Activated T-helper 1 cell treated with anti-CD3 and anti-CD28 coated beads, Interleukin-12 subunit alpha, Interleukin-12 subunit beta, Interleukin-2, Interleukin-4 antibody, amounts not matched to agents 30 ng/mL and 10 ng/mL and 1 ng/mL, durations not matched to agents 14 hours and 24 hours and 36 hours (primary cell): ENCODE measurements around the gene GRIA2. TPM values are rescaled to one million over a fixed set of nuclear protein-coding genes. Genes with fewer than 3 reads are reported as not detected.
A peak's percentile ranks its signal among the peaks of the same experiment; 100 is the strongest.
"Not testable (repeated sequence)": the region's sequence is repeated elsewhere in the genome, so short reads cannot be mapped to it uniquely, and the experiment has no call there.

ENCODE experiments used
- DNase-seq: peaks from one replicate; pipeline ENCODE4 v3.0.0; 2021; ENCODE audit warnings: low spot score
- H3K27ac Mint-ChIP-seq: one replicate; pipeline ENCODE4 v1.8.0; 2021; ENCODE audit warnings: mild to moderate bottlenecking, mixed read lengths
- H3K27me3 Mint-ChIP-seq: one replicate; pipeline ENCODE4 v1.8.0; 2022; ENCODE audit warnings: mild to moderate bottlenecking, moderate library complexity, mixed read lengths; ENCODE audit not compliant: insufficient read depth
- H3K36me3 Mint-ChIP-seq: one replicate; pipeline ENCODE4 v1.8.0; 2021; ENCODE audit warnings: low read depth, mixed read lengths
- H3K4me1 Mint-ChIP-seq: one replicate; pipeline ENCODE4 v1.8.0; 2021; ENCODE audit warnings: low read depth, mixed read lengths
- H3K4me3 Mint-ChIP-seq: one replicate; pipeline ENCODE4 v1.8.0; 2021; ENCODE audit warnings: mild to moderate bottlenecking, moderate library complexity, mixed read lengths
- H3K9me3 Mint-ChIP-seq: one replicate; pipeline ENCODE4 v1.8.0; 2021; ENCODE audit warnings: mixed read lengths
- intact Hi-C: fragments of 100-400 bp; cut with micrococcal nuclease; formaldehyde crosslinking; loops from one replicate; pipeline ENCODE4 v1.15.1; 2024
- total RNA-seq: library from RNA; stranded (reverse); gene quantifications from 2 replicates; pipeline ENCODE4 v1.2.3, GENCODE V29; 2022

Gene GRIA2
- total RNA-seq: not detected in 2 replicates

- no peak for DNase-seq
Measured at GRCh38 chr4:157220371-157220881, at the start of gene GRIA2. TSS of gene GRIA2 (plus strand) at chr4:157220728. CDS start at chr4:157221043, 315 bp downstream.

GRCh38 chr4:157172011-157172410, 48.5 kb upstream of the GRIA2 start:
- Mint-ChIP-seq H3K36me3 (no peaks in the 10 kb centered on the region), H3K4me1 (no peaks in the 10 kb centered on the region), H3K27me3 (no peaks in the 10 kb centered on the region), H3K27ac (no peak overlapping the region), H3K9me3 (no peaks in the 10 kb centered on the region), H3K4me3 (no peak overlapping the region)
- no peak for DNase-seq
- intact Hi-C loops: no loop called here

More at GRCh38 chr4:157220371-157220881, at the start of gene GRIA2:
- intact Hi-C loops: loop anchor here (1.0 kb wide), 1 partner anchor 30 kb away; no protein-coding TSS in a partner anchor
- no peaks in the 10 kb centered on the region for H3K9me3 Mint-ChIP-seq
- H3K27me3 Mint-ChIP-seq: peaks cover 22% of the 10 kb centered on the region
- no peak within 1 kb of the TSS for H3K4me3 Mint-ChIP-seq
- no peak within 1 kb of the TSS for H3K27ac Mint-ChIP-seq
- H3K36me3 Mint-ChIP-seq: peaks cover 3% of the 10 kb centered on the region
- H3K4me1 Mint-ChIP-seq: no peaks in the 10 kb centered on the region

DNA sequence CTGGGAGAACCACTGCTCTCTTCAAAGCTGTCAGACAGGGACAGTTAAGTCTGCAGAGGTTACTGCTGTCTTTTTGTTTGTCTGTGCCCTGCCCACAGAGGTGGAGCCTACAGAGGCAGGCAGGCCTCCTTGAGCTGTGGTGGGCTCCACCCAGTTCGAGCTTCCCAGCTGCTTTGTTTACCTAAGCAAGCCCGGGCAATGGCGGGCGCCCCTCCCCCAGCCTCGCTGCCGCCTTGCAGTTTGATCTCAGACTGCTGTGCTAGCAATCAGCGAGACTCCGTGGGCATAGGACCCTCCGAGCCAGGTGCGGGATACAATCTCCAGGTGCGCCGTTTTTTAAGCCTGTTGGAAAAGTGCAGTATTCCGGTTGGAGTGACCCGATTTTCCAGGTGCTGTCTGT, 40.3 kb upstream of the GRIA2 start:
- H3K9me3 Mint-ChIP-seq, intact Hi-C loops, H3K4me1 Mint-ChIP-seq, H3K27ac Mint-ChIP-seq, H3K36me3 Mint-ChIP-seq, H3K4me3 Mint-ChIP-seq, H3K27me3 Mint-ChIP-seq, DNase-seq: not testable (repeated sequence)

DNA sequence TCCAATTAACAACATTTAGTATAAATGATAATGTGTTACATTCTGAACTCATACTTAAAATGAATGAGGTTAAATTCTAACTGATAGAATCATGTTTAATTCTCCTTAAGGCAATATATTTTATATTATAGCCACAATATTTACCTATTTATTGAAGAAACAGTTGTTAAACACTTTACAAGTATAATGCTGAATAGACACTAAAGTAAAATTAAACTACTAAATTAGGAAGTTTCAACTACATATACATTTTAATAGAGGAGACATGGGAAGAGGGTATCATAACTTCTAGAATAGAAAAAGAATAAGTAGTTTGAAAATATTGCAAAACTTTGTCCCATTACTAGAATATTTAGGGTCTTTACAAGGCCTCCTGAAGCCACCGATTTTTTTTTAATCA, 36.2 kb upstream of the GRIA2 start:
- H3K36me3 Mint-ChIP-seq: no peaks in the 10 kb centered on the region
- no peaks in the 10 kb centered on the region for H3K27me3 Mint-ChIP-seq
- no peak overlapping the region for H3K27ac Mint-ChIP-seq
- no peaks in the 10 kb centered on the region for H3K9me3 Mint-ChIP-seq
- intact Hi-C loops: no loop called here
- H3K4me1 Mint-ChIP-seq: no peaks in the 10 kb centered on the region
- no peak overlapping the region for H3K4me3 Mint-ChIP-seq
- DNase-seq: no peak

DNA sequence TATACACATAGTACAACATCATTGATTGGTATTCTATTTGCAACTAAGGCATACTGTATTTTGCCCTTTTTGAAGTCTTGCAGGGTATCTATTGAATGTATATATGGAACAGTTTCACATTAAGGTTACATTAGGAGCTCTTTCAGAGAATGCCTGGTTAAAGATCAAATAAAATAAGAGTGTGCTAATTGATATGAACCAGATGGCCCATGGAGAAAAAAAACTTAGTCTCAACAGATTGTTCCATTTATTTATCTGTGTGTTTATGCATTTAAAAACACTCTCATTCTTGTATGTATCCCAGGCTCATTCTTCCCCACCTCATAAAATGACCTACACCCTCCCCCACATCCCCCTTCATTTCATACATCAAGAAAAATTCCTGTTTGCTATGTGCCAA, 35.2 kb upstream of the GRIA2 start:
- Mint-ChIP-seq H3K9me3 (no peaks in the 10 kb centered on the region), H3K27ac (no peak overlapping the region), H3K36me3 (no peaks in the 10 kb centered on the region), H3K4me1 (no peaks in the 10 kb centered on the region), H3K4me3 (no peak overlapping the region), H3K27me3 (no peaks in the 10 kb centered on the region)
- intact Hi-C loops: no loop called here
- DNase-seq: no peak

- Mint-ChIP-seq H3K4me1 (no peaks in the 10 kb centered on the region), H3K27ac (no peak overlapping the region), H3K9me3 (no peaks in the 10 kb centered on the region), H3K36me3 (no peaks in the 10 kb centered on the region), H3K27me3 (no peaks in the 10 kb centered on the region), H3K4me3 (no peak overlapping the region)
- no peak for DNase-seq
- intact Hi-C loops: no loop called here
Measured at GRCh38 chr4:157195374-157195773, 25.2 kb upstream of the GRIA2 start.

DNA sequence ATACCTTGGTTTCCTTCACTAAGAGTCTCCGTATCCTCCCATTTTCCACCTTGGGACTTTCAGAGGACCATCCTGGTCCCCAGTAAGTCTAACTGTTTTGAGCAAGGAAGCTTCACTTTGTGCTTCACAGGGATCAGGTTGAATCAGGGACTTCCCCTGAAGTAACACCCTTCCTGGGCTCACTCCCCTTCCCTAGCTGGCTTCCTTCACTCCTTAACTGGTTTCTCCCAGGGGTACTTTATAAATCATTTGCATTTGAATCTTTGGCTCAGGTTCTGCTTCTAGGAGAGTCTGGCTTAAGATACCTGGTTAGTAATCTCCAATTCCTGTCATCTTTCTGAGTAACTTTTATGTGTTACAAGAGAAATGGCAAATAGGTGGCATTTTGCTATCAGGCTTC, 24.5 kb upstream of the GRIA2 start:
- no peak for DNase-seq
- no peaks in the 10 kb centered on the region for H3K36me3 Mint-ChIP-seq
- intact Hi-C loops: no loop called here
- no peak overlapping the region for H3K4me3 Mint-ChIP-seq
- H3K9me3 Mint-ChIP-seq: no peaks in the 10 kb centered on the region
- H3K27me3 Mint-ChIP-seq: no peaks in the 10 kb centered on the region
- no peak overlapping the region for H3K27ac Mint-ChIP-seq
- no peaks in the 10 kb centered on the region for H3K4me1 Mint-ChIP-seq

DNA sequence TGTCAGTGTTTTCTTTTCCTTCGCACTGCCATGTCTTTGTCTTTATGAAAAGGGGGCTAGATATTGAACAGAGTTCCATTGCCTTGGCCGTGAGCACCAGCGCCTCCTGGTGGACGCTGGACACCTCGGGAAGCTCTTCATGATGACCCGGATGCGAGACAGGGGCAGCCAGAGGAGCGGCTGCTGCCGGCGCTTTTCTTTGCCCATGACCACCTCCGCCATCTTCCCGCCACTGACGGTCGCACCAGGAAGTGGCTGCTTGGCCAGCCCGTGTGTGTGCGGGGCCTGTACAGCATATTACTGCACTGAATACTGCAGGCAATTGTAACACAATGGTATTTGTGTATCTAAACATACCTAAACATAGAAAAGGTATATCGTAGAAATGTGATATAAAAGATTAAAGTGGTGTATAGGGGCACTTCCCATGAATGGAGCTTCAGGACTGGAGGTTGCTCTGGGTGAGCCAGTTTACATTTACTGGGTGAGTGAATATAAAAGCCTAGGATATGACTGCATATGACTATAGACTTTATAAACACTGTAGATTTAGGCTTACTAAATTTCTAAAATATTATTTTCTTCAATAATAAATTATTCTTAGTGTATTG, 15.8 kb upstream of the GRIA2 start:
- no peak for DNase-seq
- Mint-ChIP-seq H3K4me3 (no peak overlapping the region), H3K27ac (no peak overlapping the region), H3K36me3 (no peaks in the 10 kb centered on the region), H3K27me3 (no peaks in the 10 kb centered on the region), H3K9me3 (no peaks in the 10 kb centered on the region), H3K4me1 (no peaks in the 10 kb centered on the region)
- intact Hi-C loops: no loop called here

- intact Hi-C loops: no loop called here
- Mint-ChIP-seq H3K4me3 (no peak overlapping the region), H3K9me3 (no peaks in the 10 kb centered on the region), H3K36me3 (peaks cover 3% of the 10 kb centered on the region), H3K27me3 (peaks cover 16% of the 10 kb centered on the region), H3K4me1 (no peaks in the 10 kb centered on the region), H3K27ac (no peak overlapping the region)
- DNase-seq: no peak
Measured at GRCh38 chr4:157217708-157218107, 2.8 kb upstream of the GRIA2 start.

DNA sequence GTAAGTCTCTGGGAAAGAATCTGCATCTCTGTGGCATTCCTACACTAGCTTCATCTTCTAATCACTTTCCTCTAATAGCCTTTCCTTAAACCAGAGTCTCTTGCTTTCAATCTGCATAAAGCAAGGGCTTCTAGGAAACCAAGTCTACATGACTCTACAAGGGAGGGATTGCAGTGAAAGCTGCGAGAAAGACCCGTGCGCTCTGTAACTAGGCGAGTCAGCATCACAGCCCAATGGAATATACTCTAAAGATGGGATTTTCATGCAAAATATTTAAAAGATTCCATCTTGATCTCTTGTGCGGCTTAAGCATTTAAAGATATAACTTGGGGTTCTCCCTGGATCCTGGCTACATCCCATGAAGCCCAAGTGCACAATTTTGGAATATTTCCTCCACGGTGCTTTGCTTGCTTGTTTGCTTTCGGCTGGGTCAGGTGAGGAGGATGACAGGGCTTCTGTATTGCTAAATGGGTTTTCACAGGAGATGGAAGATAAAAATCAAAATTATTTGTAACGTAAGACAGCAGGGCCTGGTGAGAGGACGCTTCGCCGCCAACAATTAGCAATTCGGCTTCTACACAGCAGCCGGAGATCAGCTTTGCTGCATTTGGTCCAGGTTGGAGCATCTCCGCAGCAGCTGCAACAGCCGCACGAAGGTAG, 687 bp upstream of the GRIA2 start:
- no peaks in the 10 kb centered on the region for H3K9me3 Mint-ChIP-seq
- intact Hi-C loops: loop anchor here (1.0 kb wide), 1 partner anchor 30 kb away; no protein-coding TSS in a partner anchor
- no peaks in the 10 kb centered on the region for H3K4me1 Mint-ChIP-seq
- H3K27ac Mint-ChIP-seq: no peak overlapping the region
- H3K4me3 Mint-ChIP-seq: no peak overlapping the region
- DNase-seq: no peak
- peaks cover 3% of the 10 kb centered on the region for H3K36me3 Mint-ChIP-seq
- H3K27me3 Mint-ChIP-seq: peaks cover 22% of the 10 kb centered on the region

DNA sequence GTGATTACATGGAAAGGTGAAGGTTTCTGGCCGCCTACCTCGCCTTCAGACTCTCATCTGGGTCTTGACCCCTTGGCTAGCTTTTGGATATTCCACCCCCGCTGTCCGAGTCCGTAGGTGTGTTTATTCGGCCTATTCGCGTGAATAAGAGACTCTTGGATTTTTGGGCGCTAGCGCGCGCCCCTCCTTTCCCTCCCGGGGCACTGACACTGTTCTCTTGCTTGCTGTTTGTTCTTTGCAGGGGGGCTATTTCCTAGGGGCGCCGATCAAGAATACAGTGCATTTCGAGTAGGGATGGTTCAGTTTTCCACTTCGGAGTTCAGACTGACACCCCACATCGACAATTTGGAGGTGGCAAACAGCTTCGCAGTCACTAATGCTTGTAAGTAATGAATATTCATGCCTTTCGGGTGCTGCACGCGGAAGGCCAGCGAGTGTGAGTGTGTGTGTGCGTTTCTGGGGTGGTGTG, 932 bp downstream of the GRIA2 start:
- Mint-ChIP-seq H3K4me1 (no peaks in the 10 kb centered on the region), H3K36me3 (peaks cover 3% of the 10 kb centered on the region), H3K27me3 (peaks cover 22% of the 10 kb centered on the region), H3K4me3 (no peak overlapping the region), H3K9me3 (no peaks in the 10 kb centered on the region), H3K27ac (peak overlapping the region; percentile 76)
- DNase-seq: no peak
- intact Hi-C loops: no loop called here

DNA sequence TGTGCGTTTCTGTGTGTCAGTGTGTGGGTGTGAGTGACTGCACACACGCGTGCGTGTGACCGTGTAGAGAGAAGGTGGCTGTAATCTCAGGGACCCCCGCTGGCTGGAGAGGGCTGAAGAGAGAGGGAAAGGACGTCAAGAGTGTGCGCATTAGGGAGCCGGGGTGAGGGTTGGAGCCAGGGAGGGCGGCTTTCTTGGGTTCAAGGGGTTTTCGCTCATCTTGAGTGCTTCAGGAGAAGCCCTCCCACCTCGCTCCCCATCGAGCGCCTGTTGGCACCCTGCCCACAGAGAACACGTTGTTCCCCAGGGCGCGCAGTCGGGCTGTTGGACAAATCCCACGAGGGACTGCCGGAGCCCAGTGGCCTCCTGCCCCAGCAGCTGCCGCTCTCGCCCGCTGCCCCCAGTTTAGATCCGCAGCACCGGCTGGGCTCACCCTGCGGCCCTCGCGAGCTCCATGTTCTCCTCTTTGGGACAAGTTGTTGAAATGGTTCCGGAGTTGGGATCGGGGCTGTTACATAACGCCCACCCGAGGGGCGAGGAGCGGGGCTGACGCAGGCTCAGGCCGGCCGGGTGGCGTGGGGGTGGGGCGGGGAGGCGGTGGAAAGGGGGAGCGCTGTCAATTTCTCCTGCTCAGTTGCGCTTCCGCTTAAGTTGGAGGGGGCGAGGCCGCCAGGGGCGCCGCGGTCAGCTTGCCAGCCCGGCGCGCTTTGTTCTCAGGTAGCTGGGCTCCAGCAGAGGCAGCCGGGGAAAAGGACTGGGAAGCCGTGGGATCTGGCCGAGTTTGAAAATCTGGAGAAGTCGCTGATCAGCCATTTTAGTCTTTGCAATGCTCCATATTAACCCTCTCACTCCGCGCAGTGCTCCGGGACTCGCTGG, 1.6 kb downstream of the GRIA2 start:
- Mint-ChIP-seq H3K4me3 (no peak overlapping the region), H3K27me3 (peaks cover 22% of the 10 kb centered on the region), H3K27ac (peak overlapping the region; percentile 76), H3K9me3 (no peaks in the 10 kb centered on the region), H3K36me3 (peaks cover 3% of the 10 kb centered on the region), H3K4me1 (no peaks in the 10 kb centered on the region)
- intact Hi-C loops: no loop called here
- DNase-seq: no peak

GRCh38 chr4:157222771-157223160, 2.2 kb downstream of the GRIA2 start:
- no peak overlapping the region for H3K27ac Mint-ChIP-seq

More at GRCh38 chr4:157222771-157223160, 2.2 kb downstream of the GRIA2 start:
- no peaks in the 10 kb centered on the region for H3K4me1 Mint-ChIP-seq
- no peaks in the 10 kb centered on the region for H3K9me3 Mint-ChIP-seq
- H3K27me3 Mint-ChIP-seq: peaks cover 22% of the 10 kb centered on the region
- intact Hi-C loops: no loop called here
- H3K36me3 Mint-ChIP-seq: peaks cover 3% of the 10 kb centered on the region
- no peak for DNase-seq
- no peak overlapping the region for H3K4me3 Mint-ChIP-seq
